ENCODE data around the gene C1QTNF1. TPM values are rescaled to one million over a fixed set of nuclear protein-coding genes. Genes with fewer than 3 reads are reported as not detected.

C1QTNF1 gene
- total and polyA plus RNA-seq, 2 donors (not counting 1 experiment from before 2014, with no cell fraction given), result not detected

GRCh38 chr17:79001190-79002020 is 22.6 kb upstream of the C1QTNF1 start:
- no peaks in the 10 kb centered on the region for H3K9me3 Mint-ChIP-seq (ENCODE audit: insufficient read depth)
- Histone ChIP-seq H3K27ac (ENCODE audit: low read length in 2 of 2) (no peak overlapping the region), H3K9me3 (ENCODE audit: control extremely low read depth in 1 of 3, control insufficient read depth in 2 of 3, insufficient read depth in 1 of 3, low read length in 2 of 3) (no peaks in the 10 kb centered on the region), H3K4me3 (ENCODE audit: control extremely low read depth in 1 of 5, extremely low read depth in 1 of 5, insufficient read depth in 1 of 5, low read depth in 2 of 5, low read length in 4 of 5) (no peak overlapping the region), H3K27me3 (replicated peaks in 1 of 4; ENCODE audit: control extremely low read depth in 1 of 4, control insufficient read depth in 3 of 4, insufficient read depth in 4 of 4, low read length in 3 of 4) (no peaks in the 10 kb centered on the region), H3K36me3 (replicated peaks in 1 of 2; ENCODE audit: control extremely low read depth in 1 of 2, control insufficient read depth in 1 of 2, extremely low read depth in 1 of 2, insufficient read depth in 2 of 2, low read length in 1 of 2) (peaks cover 0 to 57% of the 10 kb centered on the region in 2 experiments), H3K79me2 (ENCODE audit: control insufficient read depth, insufficient read depth, low read length) (peaks cover 61% of the 10 kb centered on the region), H3K9ac (ENCODE audit: low read length) (no peak overlapping the region), H3K4me1 (ENCODE audit: control insufficient read depth in 2 of 2, insufficient read depth in 2 of 2, low read length in 2 of 2) (peaks cover 4 to 5% of the 10 kb centered on the region in 2 donors), H3K4me2 (replicated peaks; ENCODE audit: low read depth, low read length, poor library complexity, severe bottlenecking) (no peak overlapping the region), H4K20me1 (ENCODE audit: control insufficient read depth, insufficient read depth, low read length, poor library complexity, severe bottlenecking) (peaks cover 85% of the 10 kb centered on the region), H2AFZ (ENCODE audit: insufficient read depth, low read depth, low read length, poor library complexity, severe bottlenecking) (no peak overlapping the region)
- POLR2A ChIA-PET, result interaction anchor here (0.6 kb wide), 1 partner anchor 12 kb away, joined by 3 read pairs; no protein-coding TSS in a partner anchor
- 90% methylated on average over 19 of the region's 19 CpGs for WGBS (ENCODE audit: insufficient coverage)
- H3K27ac Mint-ChIP-seq, result no peak overlapping the region
- TF ChIP-seq EZH2 (IDR thresholded peaks at IDR 0.05; ENCODE audit: borderline replicate concordance, insufficient read depth, low read depth, low read length, poor library complexity, severe bottlenecking) (no peak), CTCF (IDR thresholded peaks at IDR 0.05) (no peak)
- intact Hi-C loops (cut with micrococcal nuclease), result no loop called here
- no peak overlapping the region for H3K4me3 Mint-ChIP-seq
- H3K4me1 Mint-ChIP-seq, result peaks cover 15% of the 10 kb centered on the region
- no peak for ATAC-seq (ENCODE audit: low read depth)
- CTCF ChIA-PET, result no interaction called here
- no peak for DNase-seq
- no peaks in the 10 kb centered on the region for H3K27me3 Mint-ChIP-seq

DNA sequence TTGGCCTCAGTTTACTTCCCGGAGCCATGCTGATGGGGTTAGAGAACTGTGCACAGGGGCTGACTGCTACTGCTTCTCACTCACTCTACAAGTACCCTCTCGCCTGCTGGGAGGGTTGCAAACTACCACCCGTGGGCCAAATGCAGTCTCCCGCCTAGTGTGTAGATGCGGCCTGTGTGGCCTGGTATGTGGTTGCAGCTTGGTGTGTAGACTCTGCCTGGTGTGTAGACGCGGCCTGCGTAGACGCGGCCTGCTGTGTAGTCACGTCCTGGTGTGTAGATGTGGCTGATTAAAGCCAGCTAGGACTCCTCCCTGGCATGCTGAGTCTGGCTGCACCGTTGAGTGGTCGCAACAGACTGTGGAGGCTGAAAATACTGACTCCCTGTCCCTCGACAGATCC is 21.7 kb upstream of the C1QTNF1 start:
- Histone ChIP-seq H3K9ac (ENCODE audit: low read length) (no peak overlapping the region), H4K20me1 (ENCODE audit: control insufficient read depth, insufficient read depth, low read length, poor library complexity, severe bottlenecking) (peaks cover 94% of the 10 kb centered on the region), H3K4me1 (ENCODE audit: control insufficient read depth in 2 of 2, insufficient read depth in 2 of 2, low read length in 2 of 2) (peaks cover 5 to 12% of the 10 kb centered on the region in 2 donors), H3K79me2 (ENCODE audit: control insufficient read depth, insufficient read depth, low read length) (peaks cover 70% of the 10 kb centered on the region), H3K4me2 (replicated peaks; ENCODE audit: low read depth, low read length, poor library complexity, severe bottlenecking) (no peak overlapping the region), H3K9me3 (ENCODE audit: control extremely low read depth in 1 of 3, control insufficient read depth in 2 of 3, insufficient read depth in 1 of 3, low read length in 2 of 3) (no peaks in the 10 kb centered on the region), H3K4me3 (ENCODE audit: control extremely low read depth in 1 of 5, extremely low read depth in 1 of 5, insufficient read depth in 1 of 5, low read depth in 2 of 5, low read length in 4 of 5) (no peak overlapping the region), H2AFZ (ENCODE audit: insufficient read depth, low read depth, low read length, poor library complexity, severe bottlenecking) (no peak overlapping the region), H3K27ac (ENCODE audit: low read length in 2 of 2) (no peak overlapping the region), H3K27me3 (replicated peaks in 1 of 4; ENCODE audit: control extremely low read depth in 1 of 4, control insufficient read depth in 3 of 4, insufficient read depth in 4 of 4, low read length in 3 of 4) (no peaks in the 10 kb centered on the region), H3K36me3 (replicated peaks in 1 of 2; ENCODE audit: control extremely low read depth in 1 of 2, control insufficient read depth in 1 of 2, extremely low read depth in 1 of 2, insufficient read depth in 2 of 2, low read length in 1 of 2) (peaks cover 0 to 51% of the 10 kb centered on the region in 2 experiments)
- no peak for ATAC-seq (ENCODE audit: low read depth)
- H3K4me3 Mint-ChIP-seq, result no peak overlapping the region
- no peaks in the 10 kb centered on the region for H3K27me3 Mint-ChIP-seq
- no peaks in the 10 kb centered on the region for H3K9me3 Mint-ChIP-seq (ENCODE audit: insufficient read depth)
- intact Hi-C loops (cut with micrococcal nuclease), result no loop called here
- H3K4me1 Mint-ChIP-seq, result peaks cover 24% of the 10 kb centered on the region
- no peak overlapping the region for H3K27ac Mint-ChIP-seq
- 98% methylated on average over 11 of the region's 14 CpGs for WGBS (ENCODE audit: insufficient coverage)
- no peak for TF ChIP-seq EZH2 (IDR thresholded peaks at IDR 0.05; ENCODE audit: borderline replicate concordance, insufficient read depth, low read depth, low read length, poor library complexity, severe bottlenecking)
- no peak for TF ChIP-seq CTCF (IDR thresholded peaks at IDR 0.05)
- CTCF ChIA-PET, result interaction anchor here (1.3 kb wide), 1 partner anchor 9 kb away, joined by 5 read pairs; no protein-coding TSS in a partner anchor
- POLR2A ChIA-PET, result interaction anchor here (0.6 kb wide), 1 partner anchor 11 kb away, joined by 3 read pairs; no protein-coding TSS in a partner anchor
- DNase-seq, result no peak

Data from B cell (primary cell).